HG03097 (cell line): ENCODE results near the gene ARHGAP12.
A peak's percentile ranks its signal among the peaks of the same experiment; 100 is the strongest.
"Not testable (repeated sequence)": the region's sequence is repeated elsewhere in the genome, so short reads cannot be mapped to it uniquely, and the experiment has no call there.

Source experiments
- ATAC-seq: cut with Tn5 transposase; IDR thresholded peaks from one replicate; pipeline ENCODE4 v1.9.1; 2021; ENCODE audit not compliant: unreplicated experiment, low FRiP score

The ARHGAP12 gene

DNA sequence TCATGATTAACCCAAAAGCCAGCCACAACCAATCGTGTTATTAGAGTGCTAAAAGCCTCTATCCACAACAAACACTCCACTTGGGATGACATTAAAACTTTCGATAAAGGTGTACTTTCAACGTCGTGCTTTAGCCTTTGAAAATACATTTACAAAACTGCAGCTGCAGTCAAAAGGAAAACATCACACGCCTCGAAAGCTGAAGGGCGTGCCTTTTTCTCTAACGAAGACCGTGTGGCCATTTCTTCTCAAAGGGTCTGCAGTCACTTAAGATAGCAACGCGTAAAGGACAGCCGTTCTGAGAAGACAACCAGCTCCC is 1.1 kb downstream of the ARHGAP12 start:
- peak; percentile 5 for ATAC-seq

DNA sequence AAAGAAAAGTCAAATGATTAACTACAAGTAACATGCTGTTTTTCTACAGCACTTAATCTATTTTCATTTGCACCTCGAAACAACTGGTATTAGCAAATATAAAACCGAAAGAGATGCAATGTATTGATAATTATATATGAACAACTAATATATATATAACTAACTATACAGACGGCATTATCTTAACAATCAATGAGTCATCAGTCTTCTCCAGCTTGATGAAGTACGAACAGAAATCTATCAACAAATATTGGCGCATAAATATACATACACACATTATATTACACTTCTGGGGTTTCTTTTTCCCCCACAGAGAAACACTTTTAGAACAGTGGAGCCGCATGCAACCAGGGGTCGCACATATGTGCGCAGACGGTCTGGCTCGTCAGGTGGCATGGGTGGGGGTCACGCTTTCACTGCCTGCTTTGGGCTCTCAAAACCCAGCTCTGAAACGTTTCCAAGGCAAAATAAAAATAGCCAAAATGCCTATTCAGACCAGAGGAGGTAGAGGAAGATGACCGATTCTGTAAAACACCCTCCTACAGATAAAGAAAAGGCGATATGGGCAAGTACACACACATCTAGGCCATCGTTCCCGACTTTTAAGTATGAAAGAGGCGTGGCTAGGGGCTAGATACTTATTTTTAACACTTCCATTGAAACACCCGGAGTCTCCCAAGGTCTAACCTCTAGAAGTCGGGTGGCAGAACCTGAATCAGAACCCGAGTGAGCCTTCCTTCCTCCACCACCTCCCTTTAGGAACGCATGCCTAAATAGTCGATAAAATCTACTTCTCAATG is 1.7 kb downstream of the ARHGAP12 start:
- ATAC-seq: no peak

DNA sequence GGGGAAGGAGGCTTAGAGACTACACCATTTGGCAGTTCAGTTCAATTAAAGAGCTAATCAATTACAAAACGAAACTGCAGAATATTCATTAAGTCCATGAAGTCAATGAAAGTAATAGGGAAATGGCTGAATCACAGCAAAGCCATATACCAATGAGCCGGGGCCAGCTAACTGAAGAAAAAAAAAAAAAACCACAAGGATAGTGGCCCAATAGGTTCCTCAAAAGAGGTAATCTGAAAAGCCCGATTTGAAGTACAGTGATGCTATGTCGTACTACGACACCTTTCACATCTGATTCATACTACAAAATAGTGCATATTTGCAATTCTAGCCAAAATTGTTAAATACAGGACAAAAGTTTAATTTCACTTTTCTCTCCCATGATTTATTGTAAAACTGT is 2.5 kb downstream of the ARHGAP12 start:
- ATAC-seq: no peak

DNA sequence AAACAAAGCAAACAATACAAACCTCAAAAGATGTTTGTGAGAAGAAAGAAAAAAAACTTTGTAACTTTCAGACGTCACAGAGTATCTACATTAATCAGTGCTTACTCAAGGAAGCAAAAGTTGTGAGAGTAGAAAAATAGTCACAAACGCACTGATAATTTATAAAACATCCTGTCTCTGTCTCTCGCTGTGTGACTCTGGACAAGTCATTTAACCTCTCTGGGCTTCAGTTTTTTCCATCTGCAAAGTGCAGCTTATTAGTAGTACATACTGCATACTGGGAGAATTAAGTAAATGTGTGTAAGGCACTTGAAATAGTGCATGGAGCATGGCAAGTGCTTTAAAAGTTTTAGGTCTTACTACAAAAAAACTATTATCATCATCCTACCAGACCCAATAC is 3.8 kb downstream of the ARHGAP12 start:
- ATAC-seq: no peak

DNA sequence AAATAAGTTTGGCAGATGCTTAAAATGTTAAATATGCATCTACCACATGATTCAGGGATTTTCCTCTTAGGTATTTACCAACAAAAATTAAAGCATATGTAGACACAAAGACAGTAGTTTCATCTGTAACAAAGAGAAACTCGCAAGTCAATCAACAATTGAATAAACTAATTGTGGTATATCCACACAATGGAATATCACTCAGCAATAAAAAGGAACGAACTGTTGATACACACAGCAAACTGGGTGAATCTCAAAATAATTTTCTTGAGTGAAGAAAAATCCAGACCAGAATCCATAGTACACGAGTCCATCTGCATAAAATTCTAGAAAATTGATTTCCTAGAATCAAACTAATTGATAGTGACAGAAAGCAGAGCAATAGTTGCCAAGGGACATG is 5.2 kb downstream of the ARHGAP12 start:
- no peak for ATAC-seq

DNA sequence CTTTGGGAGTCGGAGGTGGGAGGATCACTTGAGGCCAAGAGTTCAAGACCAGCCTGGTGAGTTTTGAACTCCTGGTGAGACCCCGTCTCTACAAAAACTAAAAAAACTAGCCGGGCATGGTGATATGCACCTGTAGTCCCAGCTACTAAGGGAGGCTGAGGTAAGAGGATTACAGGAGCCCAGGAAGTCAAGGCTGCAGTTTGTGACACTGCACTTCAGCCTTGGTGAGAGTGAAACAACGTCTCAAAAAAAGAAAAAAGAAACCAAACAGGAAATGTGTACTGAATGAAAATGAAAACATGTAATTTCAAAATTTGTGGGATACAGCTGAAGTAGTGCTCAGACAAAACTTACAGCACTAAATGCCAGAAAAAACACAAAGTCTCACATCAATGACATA is 7.6 kb downstream of the ARHGAP12 start:
- peak; percentile 48 for ATAC-seq

DNA sequence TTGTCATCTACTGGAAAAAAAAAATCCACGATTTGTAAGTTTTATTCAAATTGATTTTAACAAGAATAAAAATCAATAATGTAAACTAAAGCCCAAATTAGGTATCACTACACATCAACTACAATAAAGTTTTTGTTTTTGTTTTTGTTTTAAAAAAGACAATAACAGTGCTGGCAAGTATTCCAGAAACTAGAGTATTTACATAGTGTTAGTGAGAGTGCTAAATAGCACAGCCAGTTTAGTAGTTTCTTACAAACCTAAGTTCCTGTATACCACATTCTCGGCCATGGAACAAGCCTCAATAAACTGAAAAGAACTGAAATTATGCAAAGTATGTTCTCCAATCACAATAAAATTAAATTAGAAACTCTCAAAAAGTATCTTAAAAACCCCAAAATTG is 8.1 kb downstream of the ARHGAP12 start:
- no peak for ATAC-seq

DNA sequence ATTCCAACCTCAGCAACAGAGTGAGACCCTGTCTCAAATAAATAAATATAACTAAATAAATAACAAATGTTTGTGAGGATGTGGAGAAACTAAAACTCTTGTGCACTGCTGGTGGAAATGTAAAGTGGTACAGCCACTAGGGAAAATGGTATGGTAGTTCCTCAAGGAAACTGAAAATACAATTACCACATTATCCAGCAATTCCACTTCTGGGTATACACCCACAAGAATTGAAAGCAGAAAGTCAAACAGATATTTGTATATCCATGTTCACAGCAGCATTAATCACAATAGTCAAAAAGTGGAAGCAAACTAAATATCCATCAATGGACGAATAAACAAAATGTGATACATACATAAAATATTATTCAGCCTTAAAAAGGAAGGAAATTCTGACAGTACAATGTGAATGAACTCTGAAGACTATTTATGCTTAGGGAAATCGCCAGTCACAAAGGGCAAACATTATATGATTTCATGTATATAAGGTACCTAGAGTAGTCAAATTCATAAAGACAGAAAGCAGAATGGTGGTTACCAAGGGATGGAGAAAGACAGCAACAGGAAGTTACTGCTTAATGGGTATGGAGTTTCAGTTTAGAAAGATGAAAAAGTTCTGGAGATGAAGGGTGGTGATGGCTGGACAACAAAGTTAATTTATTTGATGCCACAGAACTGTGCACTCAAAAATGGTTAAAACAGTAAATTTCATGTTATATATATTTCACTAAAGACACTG is 9.8 kb downstream of the ARHGAP12 start:
- ATAC-seq: no peak

DNA sequence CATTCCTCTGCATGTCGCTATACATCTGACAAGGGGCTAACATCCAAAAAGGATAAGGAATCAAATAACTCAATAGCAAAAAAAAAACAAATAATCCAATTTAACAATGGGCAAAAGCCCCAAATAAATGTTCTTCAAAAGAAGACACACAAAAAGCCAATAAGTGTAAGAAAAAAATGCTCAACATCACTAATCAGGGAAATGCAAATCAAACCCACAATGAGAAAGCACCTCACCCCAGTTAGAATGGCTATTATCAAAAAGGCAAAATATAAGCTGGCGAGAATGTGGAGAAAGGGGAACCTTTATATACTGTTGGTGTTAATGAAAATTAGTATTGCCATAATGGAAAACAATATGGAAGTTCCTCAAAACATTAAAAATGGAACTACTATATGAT is 14.3 kb downstream of the ARHGAP12 start:
- ATAC-seq: no peak

DNA sequence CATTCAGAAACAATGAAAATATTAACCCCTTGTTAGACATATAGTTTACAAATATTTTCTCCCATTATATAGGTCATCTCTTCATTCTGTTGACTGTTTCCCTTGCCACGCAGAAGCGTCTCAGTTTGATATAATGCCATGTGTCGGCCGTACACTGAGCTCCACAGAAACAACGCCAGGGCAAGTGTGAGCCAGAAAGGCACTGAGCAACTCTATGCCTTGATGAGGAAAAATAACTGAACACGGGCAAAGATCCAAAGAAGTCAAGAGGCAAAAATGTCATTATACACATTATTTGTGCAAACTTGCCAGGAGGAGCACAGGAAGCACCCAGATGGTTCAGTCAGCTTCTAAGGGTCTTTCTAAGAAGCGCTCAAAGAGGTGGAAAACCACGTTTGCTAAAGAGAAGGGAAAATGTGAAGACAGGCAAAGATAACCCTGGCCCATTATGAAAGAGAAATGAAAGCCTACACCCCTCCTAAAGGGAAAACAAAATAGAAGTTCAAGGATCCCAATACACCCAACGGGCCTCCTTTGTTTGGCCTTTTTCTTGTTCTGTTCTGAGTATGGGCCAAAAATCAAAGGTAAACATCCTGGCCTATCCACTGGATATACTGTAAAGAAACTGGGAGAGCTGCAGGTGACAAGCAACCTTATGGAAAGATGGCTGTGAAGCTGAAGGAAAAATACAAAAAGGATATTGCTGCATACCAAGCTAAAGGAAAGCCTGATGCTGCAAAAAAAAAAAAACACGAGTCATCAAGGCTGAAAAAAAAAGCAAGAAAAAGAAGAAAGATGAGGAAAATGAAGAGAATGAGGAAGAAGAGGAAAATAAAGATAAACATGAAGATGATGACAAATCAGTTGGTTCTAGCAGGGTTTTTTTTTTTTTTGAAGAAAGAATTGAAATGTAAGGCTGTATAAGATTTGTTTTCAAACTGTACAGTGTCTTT is 15.5 kb downstream of the ARHGAP12 start:
- no peak for ATAC-seq

DNA sequence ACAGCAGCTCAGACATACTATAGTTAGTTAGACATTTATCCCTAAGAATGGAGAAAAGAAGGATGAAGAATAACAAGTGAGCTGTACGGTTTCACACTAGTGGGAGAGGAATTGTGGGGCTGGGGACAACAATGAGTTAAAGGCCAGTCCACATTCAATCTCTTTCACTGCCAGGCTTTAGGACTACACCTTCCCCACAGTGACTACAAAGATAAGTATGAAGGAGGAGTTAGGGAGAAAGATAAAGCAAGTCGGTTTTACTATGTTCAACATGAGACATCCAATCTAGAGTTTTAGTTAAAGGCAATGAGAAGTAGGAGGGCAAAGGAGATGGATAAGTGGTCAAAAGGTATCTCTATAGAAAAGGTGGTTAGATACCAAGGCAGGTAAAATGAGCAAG is 16.3 kb downstream of the ARHGAP12 start:
- no peak for ATAC-seq

DNA sequence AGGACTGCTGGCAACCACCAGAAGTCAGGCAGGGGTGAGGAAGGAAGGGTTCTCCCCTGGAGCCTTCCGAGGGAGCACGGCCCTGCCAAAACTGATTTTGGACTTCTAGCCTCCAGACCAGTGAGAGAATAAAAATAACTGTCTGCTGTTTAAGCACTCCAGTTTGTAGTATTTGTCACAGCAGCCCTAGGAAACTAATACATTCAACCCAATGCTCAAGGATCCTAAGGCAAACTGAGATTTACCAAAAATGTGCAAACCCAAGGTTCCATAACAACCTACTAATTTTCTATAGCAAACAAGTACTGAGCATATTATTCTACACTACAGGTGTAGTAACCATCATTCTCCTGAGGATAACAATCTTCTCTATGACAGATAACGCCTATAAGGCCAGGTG is 18.6 kb downstream of the ARHGAP12 start:
- no peak for ATAC-seq

DNA sequence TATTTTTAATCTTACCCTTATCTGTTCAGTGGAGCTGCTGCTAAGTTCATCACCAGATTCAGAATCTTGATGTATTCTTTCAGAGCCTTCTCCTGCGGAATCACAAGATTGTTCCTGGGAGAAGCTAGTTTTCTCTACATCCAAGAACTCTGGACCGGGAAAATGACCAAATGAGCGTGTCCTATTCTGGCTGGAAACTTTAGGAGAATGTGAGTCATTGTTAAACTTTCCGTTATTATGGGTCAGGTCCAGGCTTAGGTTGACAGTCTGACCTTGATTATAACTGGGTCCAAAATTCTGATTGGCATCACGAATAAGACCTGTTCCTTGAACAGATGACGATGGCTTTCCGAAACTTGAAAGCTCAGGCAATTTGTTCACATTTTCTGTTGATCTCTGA is 20.5 kb downstream of the ARHGAP12 start:
- ATAC-seq: no peak

DNA sequence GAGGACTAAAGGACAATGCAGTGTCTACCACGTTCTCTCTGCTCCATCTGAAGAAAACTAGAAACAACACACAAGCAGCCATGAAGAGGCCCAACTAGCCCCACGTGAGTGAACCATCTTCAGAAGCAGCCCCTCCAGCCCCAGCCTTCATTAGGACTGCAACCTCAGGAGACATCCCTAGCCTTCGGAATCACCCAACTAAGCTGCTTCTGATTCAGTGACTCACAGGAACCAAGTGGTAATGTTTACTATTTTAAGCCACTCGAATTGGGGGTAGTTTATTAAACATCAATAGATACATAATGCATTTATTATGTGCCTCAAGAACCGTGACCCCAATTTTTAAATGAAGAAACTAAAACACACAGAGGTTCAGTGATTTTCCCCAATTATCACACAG is 22.6 kb downstream of the ARHGAP12 start:
- ATAC-seq: no peak

DNA sequence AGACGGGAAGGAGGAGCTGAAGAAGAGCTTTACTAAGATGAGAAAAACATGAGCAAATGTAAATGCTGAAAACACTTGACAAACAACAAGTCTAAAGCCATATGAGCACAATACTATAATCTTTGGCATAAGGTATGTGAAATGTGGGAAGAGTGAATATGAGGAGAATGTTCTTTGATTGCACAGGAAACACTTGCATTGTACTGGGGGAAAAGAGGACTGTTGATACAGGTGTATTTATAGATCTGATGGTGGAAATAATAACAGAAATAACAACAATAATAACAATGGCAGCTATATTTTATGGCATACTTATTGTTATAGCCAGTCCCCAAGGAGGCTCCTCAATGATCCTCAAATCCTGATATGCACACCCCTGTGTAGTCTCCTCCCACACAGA is 23.0 kb downstream of the ARHGAP12 start:
- no peak for ATAC-seq

DNA sequence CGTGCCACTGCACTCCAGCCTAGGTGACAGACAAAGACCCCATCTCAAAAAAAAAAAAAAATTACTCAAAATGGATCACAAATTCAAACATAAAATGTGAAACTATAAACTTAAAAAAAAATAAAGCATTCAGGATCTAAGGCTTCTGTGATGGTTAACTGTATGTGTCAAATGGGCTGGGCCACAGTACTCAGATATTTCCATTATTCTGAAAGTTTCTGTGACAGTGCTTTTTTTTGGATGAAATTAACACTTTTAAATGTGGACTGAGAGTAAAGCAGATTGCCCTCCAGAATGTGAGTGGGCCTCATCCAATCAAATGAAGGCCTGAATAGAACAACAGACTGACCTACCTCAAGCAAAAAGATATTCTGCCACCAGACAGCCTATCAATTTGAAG is 26.0 kb downstream of the ARHGAP12 start:
- no peak for ATAC-seq

DNA sequence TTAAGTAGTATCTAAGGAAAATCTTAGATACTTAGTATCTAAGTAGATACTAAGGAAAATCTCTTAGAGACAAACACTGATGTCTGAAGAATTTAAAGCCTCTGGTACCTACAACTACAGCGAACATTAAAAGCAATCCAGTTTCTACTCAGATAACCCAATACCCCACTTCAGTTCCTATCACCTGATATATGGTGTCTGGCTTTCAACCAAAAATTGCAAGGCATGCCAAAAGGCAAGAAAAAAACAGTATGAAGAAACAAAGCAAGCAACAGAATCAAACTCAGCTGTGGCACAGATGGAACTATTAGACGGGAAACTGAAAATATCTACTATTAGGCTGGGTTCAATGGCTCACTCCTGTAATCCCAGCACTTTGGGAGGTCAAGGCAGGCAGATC is 31.1 kb downstream of the ARHGAP12 start:
- no peak for ATAC-seq

DNA sequence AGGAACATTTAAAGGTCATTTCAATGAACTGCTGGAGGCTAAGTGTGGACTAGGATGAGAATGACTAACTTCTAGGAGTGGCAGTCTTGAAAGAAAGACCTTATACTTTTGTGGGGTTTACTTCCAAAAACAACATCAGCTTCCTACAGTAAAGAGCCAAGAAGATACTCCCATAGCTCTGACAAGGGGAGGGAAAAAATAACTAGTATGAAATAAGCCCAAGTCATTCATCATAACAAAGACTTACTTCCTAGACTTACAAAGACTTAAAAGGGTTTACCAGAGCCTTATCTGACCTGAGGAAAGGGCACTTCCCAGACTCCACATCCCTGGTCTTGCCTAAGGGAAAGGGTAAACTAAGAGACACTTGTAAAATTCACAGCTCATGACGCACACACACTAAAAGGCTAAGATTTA is 31.7 kb downstream of the ARHGAP12 start:
- ATAC-seq: no peak

DNA sequence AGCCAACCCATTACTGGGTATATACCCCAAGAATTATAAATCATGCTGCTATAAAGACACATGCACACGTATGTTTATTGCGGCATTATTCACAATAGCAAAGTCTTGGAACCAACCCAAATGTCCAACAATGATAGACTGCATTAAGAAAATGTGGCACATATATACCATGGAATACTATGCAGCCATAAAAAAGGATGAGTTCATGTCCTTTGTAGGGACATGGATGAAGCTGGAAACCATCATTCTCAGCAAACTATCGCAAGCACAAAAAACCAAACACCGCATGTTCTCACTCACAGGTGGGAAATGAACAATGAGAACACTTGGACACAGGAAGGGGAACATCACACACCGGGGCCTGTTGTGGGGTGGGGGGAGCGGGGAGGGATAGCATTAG is 32.9 kb downstream of the ARHGAP12 start:
- ATAC-seq: not testable (repeated sequence)

DNA sequence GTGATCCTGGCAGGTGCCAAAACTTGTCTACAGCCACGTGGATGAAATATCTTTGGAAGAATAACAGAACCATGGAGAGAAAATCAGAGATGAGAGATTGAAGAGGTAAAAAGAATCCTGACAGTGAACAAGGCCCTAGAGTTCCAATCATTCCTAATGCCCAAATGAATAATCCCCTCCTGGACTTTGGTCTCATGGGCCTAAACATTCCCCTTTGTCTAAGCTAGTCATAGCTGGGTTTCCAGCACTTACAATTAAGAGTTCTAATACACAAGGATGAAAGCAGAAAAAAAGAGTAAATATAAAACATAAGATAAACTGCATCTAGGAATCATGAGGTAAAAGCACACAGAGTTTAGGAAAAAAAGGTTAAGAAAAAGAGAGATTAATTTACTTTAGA is 40.2 kb downstream of the ARHGAP12 start:
- ATAC-seq: no peak

DNA sequence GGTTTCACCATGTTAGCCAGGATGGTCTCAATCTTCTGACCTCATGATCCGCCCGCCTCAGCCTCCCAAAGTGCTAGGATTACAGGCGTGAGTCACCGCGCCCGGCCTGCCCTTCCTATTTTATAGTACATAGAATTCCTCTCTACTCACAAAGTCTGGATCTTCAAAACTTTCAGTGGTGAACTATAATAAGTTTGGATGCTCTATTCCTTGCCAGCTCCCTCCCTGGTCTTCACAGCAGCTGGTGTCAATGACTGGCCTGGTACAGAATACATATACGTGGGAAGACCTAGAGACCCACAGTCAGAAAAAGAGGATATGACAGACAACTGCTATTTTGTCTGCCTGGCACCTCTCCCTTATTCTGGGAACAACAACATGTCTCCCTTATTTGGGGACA is 40.8 kb downstream of the ARHGAP12 start:
- no peak for ATAC-seq
